Measurements from ENCODE around the gene MFSD8. TPM values are rescaled to one million over a fixed set of nuclear protein-coding genes. Genes with fewer than 3 reads are reported as not detected.
"Not testable (repeated sequence)": the region's sequence is repeated elsewhere in the genome, so short reads cannot be mapped to it uniquely, and the experiment has no call there.

Gene MFSD8
- total RNA-seq, 2 donors from 2014 or later = 8.3 to 10.7 TPM

DNA sequence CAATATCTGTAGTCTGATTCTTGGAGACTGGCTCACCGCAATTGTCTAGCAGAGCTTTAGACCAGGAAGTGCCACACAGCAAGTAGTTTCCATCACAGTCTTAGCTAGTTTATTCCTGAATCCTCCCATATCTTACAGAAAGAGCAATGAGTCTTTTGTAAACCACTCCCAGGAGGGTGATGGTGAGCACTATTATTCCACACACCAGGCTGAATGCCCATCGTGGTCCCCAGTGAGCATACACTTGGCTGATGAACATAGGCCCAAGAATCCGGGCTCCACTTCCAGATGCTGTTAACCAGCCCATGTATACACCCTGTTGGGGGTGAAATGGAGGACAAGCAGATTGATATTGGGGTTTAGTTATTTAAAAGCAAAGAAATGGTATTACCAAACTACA lies 44.5 kb downstream of the MFSD8 start:
- H3K9me3 ChIP-seq = no peaks in the 10 kb centered on the region
- H3K36me3 ChIP-seq = peaks cover 15% of the 10 kb centered on the region
- no peaks in the 10 kb centered on the region for H3K4me1 ChIP-seq
- H3K27me3 ChIP-seq = no peaks in the 10 kb centered on the region
- H3K4me3 ChIP-seq = no peak overlapping the region
- TF ChIP-seq, protein P1, sequence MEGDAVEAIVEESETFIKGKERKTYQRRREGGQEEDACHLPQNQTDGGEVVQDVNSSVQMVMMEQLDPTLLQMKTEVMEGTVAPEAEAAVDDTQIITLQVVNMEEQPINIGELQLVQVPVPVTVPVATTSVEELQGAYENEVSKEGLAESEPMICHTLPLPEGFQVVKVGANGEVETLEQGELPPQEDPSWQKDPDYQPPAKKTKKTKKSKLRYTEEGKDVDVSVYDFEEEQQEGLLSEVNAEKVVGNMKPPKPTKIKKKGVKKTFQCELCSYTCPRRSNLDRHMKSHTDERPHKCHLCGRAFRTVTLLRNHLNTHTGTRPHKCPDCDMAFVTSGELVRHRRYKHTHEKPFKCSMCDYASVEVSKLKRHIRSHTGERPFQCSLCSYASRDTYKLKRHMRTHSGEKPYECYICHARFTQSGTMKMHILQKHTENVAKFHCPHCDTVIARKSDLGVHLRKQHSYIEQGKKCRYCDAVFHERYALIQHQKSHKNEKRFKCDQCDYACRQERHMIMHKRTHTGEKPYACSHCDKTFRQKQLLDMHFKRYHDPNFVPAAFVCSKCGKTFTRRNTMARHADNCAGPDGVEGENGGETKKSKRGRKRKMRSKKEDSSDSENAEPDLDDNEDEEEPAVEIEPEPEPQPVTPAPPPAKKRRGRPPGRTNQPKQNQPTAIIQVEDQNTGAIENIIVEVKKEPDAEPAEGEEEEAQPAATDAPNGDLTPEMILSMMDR (IDR thresholded peaks at IDR 0.05) = no peak
- H3K27ac ChIP-seq = no peak overlapping the region
- no peak for DNase-seq (ENCODE audit: low spot score)

DNA sequence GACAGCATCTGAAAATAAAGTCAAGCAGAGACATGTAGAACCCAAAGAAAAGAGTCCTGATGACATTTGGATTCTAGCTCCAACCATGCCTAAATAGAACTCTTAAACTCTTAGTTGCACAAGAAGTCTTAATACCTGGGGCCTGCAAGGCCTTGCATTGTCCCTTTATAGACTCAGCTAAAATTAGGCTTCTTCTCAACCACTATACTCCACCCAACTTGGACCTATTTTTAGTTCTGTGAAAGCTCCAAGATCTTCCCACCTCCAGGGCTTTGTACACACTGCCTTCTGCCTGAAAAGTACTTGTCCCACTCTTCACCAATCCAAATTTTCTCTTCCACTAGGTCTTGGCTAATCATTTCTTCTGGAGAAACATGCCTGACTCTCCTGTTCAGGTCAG lies 47.8 kb downstream of the MFSD8 start:
- H3K27ac ChIP-seq = no peak overlapping the region
- no peak for DNase-seq (ENCODE audit: low spot score)
- no peaks in the 10 kb centered on the region for H3K9me3 ChIP-seq
- H3K27me3 ChIP-seq = no peaks in the 10 kb centered on the region
- no peak overlapping the region for H3K4me3 ChIP-seq
- TF ChIP-seq, protein P1 (IDR thresholded peaks at IDR 0.05) = no peak
- peaks cover 15% of the 10 kb centered on the region for H3K36me3 ChIP-seq
- no peaks in the 10 kb centered on the region for H3K4me1 ChIP-seq

DNA sequence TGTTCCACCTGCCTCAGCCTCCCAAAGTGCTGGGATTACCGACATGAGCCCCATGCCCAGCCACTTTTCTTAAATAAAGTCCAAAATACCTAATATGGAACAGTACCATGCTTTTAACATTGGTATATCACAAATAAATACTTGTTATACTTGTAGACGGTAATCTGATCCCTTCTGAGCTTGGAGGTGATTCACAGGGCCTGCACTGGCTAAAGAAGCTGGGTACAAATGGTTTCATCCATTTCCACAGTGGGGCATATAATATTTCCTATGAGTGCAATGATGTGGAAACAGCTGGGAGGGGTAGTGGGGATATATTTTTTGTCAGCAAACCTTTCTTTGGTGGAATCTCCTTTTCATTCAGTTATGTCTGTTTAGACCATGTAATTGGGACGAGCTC lies 48.5 kb downstream of the MFSD8 start:
- H3K27ac ChIP-seq = no peak overlapping the region
- DNase-seq (ENCODE audit: low spot score) = no peak
- H3K4me1 ChIP-seq = no peaks in the 10 kb centered on the region
- H3K27me3 ChIP-seq = no peaks in the 10 kb centered on the region
- H3K36me3 ChIP-seq = peaks cover 14% of the 10 kb centered on the region
- H3K9me3 ChIP-seq = no peaks in the 10 kb centered on the region
- TF ChIP-seq, protein P1 (IDR thresholded peaks at IDR 0.05) = no peak
- H3K4me3 ChIP-seq = no peak overlapping the region

DNA sequence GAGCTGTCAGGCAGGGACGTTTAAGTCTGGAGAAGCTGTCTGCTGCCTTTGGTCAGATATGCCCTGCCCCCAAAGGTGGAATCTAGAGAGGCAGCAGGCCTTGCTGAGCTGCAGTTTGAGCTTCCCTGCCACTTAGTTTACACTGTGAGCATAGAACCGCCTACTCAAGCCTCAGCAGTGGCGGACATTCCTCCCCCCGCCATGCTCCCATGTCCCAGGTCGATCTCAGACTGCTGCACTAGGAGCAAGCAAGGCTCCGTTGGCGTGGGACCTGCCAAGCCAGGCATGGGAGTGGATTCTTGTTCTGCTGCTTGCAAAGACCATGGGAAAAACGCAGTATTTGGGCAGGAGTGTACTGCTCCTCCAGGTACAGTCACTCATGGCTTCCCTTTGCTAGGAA lies 59.9 kb downstream of the MFSD8 start:
- no peak overlapping the region for H3K4me3 ChIP-seq
- H3K36me3 ChIP-seq = no peaks in the 10 kb centered on the region
- no peaks in the 10 kb centered on the region for H3K27me3 ChIP-seq
- TF ChIP-seq, protein P1 (IDR thresholded peaks at IDR 0.05) = no peak
- DNase-seq (ENCODE audit: low spot score) = no peak
- no peaks in the 10 kb centered on the region for H3K4me1 ChIP-seq
- no peak overlapping the region for H3K27ac ChIP-seq
- peaks cover 0 to 5% of the 10 kb centered on the region in 2 donors for H3K9me3 ChIP-seq

DNA sequence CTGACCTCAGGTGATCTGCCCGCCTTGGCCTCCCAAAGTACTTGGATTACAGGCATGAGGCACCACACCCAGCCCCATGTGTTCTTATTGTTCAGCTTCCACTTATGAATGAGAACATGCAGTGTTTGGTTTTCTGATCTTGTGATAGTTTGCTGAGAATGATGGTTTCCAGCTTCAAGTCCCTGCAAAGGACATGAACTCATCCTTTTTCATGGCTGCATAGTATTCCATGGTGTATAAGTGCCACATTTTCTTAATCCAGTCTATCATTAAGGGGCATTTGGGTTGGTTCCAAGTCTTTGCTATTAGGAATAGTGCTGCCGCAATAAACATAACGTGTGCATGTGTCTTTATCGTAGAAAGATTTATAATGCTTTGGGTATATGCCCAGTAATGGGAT lies 65.3 kb downstream of the MFSD8 start:
- not testable (repeated sequence) for H3K4me1 ChIP-seq; H3K27ac ChIP-seq; H3K27me3 ChIP-seq; H3K4me3 ChIP-seq; H3K36me3 ChIP-seq; H3K9me3 ChIP-seq; DNase-seq (ENCODE audit: low spot score)

DNA sequence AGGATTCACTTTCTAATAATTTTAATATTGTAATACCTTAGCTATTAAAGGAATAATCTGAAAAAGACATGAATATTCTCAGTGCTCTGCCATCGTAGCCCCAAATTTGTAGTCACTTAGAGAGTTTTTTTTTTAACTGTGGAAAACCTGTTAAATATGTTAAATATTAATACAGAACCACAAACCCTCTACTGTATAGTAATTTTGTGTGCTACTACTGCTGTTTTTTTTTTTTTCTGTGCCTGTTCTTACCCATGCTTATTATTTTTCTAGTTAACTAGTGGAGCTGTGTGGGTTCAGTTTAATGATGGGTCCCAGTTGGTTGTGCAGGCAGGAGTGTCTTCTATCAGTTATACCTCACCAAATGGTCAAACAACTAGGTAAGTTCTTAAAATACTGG lies 68.4 kb downstream of the MFSD8 start:
- H3K27me3 ChIP-seq = no peaks in the 10 kb centered on the region
- DNase-seq (ENCODE audit: low spot score) = no peak
- TF ChIP-seq, protein P1 (IDR thresholded peaks at IDR 0.05) = no peak
- peaks cover 0 to 5% of the 10 kb centered on the region in 2 donors for H3K9me3 ChIP-seq
- no peaks in the 10 kb centered on the region for H3K36me3 ChIP-seq
- no peaks in the 10 kb centered on the region for H3K4me1 ChIP-seq
- H3K27ac ChIP-seq = no peak overlapping the region
- no peak overlapping the region for H3K4me3 ChIP-seq
